HFF-Myc (cell line): ENCODE measurements around the gene TARM1.

Experiments used
- DNase-seq: peaks from one replicate; pipeline ENCODE4 v3.0.0-alpha.2; 2011; ENCODE audit warnings: low read depth; ENCODE audit errors: extremely low read depth
- H3K4me3 ChIP-seq: replicated peaks from 2 replicates; pipeline ENCODE4 v1.5.1; 2011; ENCODE audit warnings: low read depth, mild to moderate bottlenecking, control low read depth, low read length
- CTCF ChIP-seq: IDR thresholded peaks from 2 replicates; pipeline ENCODE4 v1.5.1; 2012; ENCODE audit warnings: mild to moderate bottlenecking, low read depth, low read length, control low read depth; ENCODE audit errors: missing control alignments

The TARM1 gene

GRCh38 chr19:54124393-54124792 lies 43.2 kb upstream of the TARM1 start:
- TF ChIP-seq CTCF: no peak
- H3K4me3 ChIP-seq: no peak overlapping the region
- DNase-seq: no peak

GRCh38 chr19:54123682-54124081 lies 42.5 kb upstream of the TARM1 start:
- H3K4me3 ChIP-seq: no peak overlapping the region
- no peak for DNase-seq
- no peak for TF ChIP-seq CTCF

DNA sequence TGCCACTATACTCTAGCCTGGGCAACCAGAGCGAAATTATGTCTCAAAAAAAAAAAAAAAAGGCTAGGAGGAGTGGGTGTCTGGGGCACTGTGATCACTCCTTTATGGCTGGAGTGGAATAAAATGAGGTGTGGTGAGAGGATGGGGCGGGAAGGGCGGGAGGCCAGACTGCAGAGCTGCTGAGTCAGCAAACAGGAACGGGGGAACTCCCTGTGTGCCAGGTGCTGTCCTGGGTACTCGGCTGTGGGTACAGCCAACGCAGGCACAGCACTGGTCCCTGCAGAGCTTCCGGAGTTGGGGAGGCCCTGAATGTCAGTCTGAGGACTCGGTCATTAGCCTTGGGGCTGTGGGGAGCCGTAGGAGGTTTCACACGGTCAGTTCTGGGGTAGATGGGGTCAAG lies 40.1 kb upstream of the TARM1 start:
- no peak for TF ChIP-seq CTCF
- no peak overlapping the region for H3K4me3 ChIP-seq
- no peak for DNase-seq

- H3K4me3 ChIP-seq: peak within 1 kb of the TSS; percentile 82
- no peak for TF ChIP-seq CTCF
- DNase-seq: peak; percentile 97
Measured at GRCh38 chr19:54115109-54116063, 34.2 kb upstream of the TARM1 start, which contains the start of the genes PRPF31 and TFPT. Gene PRPF31, plus strand, starts transcription at chr19:54115754. Its CDS starts 2,525 bp downstream, at chr19:54118279. Gene TFPT, minus strand, starts transcription at chr19:54115657. Its CDS starts 388 bp downstream, at chr19:54115269.

- no peak for TF ChIP-seq CTCF
- no peak for DNase-seq
- H3K4me3 ChIP-seq: peak overlapping the region; percentile 82
Measured at GRCh38 chr19:54114340-54115108, 33.4 kb upstream of the TARM1 start.

- no peak overlapping the region for H3K4me3 ChIP-seq
- TF ChIP-seq CTCF: no peak
- no peak for DNase-seq
Measured at GRCh38 chr19:54109651-54110050, 28.5 kb upstream of the TARM1 start.
